BJ (cell line): ENCODE measurements around the gene PBX3. TPM values are rescaled to one million over a fixed set of nuclear protein-coding genes. Genes with fewer than 3 reads are reported as not detected.

Experiments
- CTCF ChIA-PET: fragments of 350-600 bp; formaldehyde crosslinking; extraction: SDS; loops from one replicate; lab custom pipeline; 2021; ENCODE audit warnings: antibody characterized with exemption, inconsistent platforms; lab: Yijun Ruan, JAX
- POLR2A ChIA-PET: fragments of 300-600 bp; sonication (Branson Sonifier 250); formaldehyde crosslinking; extraction: SDS; loops from one replicate; lab custom pipeline; 2021; ENCODE audit warnings: antibody characterized with exemption; lab: Charles Lee
- DNase-seq: peaks from one replicate; pipeline ENCODE4 v3.0.0-alpha.2; 2011; ENCODE audit warnings: low read depth
- H3K27me3 ChIP-seq: 2 replicates; pipeline ENCODE4 v1.6.0; 2011; ENCODE audit warnings: low read length; ENCODE audit not compliant: control insufficient read depth, insufficient read depth
- H3K36me3 ChIP-seq: 2 replicates; pipeline ENCODE4 v1.5.1; 2011; ENCODE audit warnings: low read length; ENCODE audit not compliant: control insufficient read depth, insufficient read depth
- H3K4me3 ChIP-seq: 2 replicates; pipeline ENCODE4 v1.5.1; 2011; ENCODE audit warnings: low read depth, mild to moderate bottlenecking, control low read depth, low read length
- polyA plus RNA-seq: library from polyadenylated mRNA; depleted of rRNA; stranded (reverse); fragments of >200 nt; gene quantifications from 2 replicates; pipeline ENCODE4 v1.2.3, GENCODE V29; 2011
- TF ChIP-seq, protein P1 (sequence below): IDR thresholded peaks from 2 replicates; pipeline ENCODE4 v1.5.1; 2011; ENCODE audit warnings: low read depth, mild to moderate bottlenecking, control low read depth, inconsistent platforms, low read length, moderate library complexity; ENCODE audit not compliant: insufficient read depth

Gene PBX3
- polyA plus RNA-seq, 1 experiment, result 27.9 TPM

DNA sequence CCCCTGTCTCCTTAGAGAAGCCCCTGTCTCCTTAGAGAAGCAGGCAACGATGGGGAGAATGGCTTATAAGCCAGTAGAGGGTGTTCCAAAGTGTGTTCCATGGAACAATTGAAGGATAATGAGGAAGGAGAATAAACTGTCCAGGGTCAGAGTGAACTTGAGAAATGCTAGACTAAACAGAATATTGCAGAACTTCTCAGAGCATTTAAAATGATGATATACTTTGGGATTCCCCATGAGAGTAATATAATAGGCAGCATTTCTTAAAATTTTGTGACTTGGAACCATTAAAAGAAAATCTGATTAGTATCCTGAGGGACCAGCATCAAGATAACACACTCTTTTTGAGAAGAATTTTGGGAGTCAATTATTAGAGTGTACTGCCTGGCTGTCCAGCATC lies 116.8 kb downstream of the PBX3 start:
- Histone ChIP-seq H3K36me3 (no peaks in the 10 kb centered on the region), H3K4me3 (no peak overlapping the region), H3K27me3 (no peaks in the 10 kb centered on the region)
- ChIA-PET CTCF (no interaction called here), POLR2A (no interaction called here)
- no peak for DNase-seq
- TF ChIP-seq, protein P1, sequence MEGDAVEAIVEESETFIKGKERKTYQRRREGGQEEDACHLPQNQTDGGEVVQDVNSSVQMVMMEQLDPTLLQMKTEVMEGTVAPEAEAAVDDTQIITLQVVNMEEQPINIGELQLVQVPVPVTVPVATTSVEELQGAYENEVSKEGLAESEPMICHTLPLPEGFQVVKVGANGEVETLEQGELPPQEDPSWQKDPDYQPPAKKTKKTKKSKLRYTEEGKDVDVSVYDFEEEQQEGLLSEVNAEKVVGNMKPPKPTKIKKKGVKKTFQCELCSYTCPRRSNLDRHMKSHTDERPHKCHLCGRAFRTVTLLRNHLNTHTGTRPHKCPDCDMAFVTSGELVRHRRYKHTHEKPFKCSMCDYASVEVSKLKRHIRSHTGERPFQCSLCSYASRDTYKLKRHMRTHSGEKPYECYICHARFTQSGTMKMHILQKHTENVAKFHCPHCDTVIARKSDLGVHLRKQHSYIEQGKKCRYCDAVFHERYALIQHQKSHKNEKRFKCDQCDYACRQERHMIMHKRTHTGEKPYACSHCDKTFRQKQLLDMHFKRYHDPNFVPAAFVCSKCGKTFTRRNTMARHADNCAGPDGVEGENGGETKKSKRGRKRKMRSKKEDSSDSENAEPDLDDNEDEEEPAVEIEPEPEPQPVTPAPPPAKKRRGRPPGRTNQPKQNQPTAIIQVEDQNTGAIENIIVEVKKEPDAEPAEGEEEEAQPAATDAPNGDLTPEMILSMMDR, result no peak

DNA sequence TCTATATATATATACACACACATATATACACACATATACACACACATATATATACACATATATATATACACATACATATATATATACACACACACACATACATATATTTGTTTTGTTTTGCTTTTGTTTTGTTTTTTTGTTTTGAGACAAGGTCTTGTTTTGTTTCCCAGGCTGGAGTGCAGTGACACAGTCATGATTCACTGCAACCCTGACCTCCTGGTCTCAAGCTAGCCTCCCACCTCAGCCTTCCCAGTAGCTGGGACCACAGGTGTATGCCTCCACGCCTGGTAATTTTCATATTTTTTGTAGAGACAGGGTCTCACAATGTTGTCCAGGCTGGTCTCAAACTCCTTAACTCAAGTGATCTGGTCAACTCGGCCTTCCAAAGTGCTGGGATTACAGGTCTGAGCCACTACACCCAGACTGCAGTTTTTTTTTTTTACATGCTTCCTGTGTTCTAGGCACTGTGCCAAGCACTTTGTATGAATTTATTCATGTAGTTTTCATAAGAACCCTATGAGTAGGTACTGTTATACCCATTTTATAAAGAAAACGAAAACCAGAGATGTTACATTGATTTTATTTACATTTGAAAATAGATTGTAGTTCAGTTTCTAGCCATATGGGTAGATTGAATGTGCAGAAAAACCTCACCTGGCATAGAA lies 120.7 kb downstream of the PBX3 start:
- TF ChIP-seq, protein P1, result no peak
- no peak for DNase-seq
- H3K36me3 ChIP-seq, result no peaks in the 10 kb centered on the region
- H3K27me3 ChIP-seq, result no peaks in the 10 kb centered on the region
- ChIA-PET CTCF (no interaction called here), POLR2A (no interaction called here)
- no peak overlapping the region for H3K4me3 ChIP-seq

DNA sequence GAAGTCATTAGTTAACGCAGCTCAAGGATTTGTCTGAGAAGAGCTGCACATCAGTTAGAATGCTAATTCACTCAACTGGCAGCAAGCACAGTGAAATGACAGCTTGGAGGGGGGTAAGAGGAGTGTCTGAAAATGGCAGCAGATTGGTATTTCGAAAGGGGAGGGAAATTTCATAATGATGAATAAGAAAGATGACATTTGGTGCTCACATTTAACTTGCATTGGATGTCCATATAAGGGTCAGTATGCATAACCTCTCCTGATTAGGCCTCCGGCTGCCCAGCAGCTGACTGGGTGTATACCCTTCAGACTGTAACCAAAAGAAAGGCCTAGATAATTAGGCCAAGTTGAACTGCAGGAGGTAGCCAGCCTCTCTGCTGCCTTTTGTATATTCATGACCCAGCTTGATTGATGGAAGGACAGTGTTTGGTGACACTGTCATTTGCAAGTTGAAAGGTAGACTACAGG lies 131.0 kb downstream of the PBX3 start:
- CTCF ChIA-PET, result interaction anchor here (1.0 kb wide), 1 partner anchor 8 kb away, joined by 3 read pairs; no protein-coding TSS in a partner anchor
- Histone ChIP-seq H3K36me3 (no peaks in the 10 kb centered on the region), H3K27me3 (no peaks in the 10 kb centered on the region), H3K4me3 (no peak overlapping the region)
- DNase-seq, result no peak
- TF ChIP-seq, protein P1, result no peak
- POLR2A ChIA-PET, result no interaction called here

DNA sequence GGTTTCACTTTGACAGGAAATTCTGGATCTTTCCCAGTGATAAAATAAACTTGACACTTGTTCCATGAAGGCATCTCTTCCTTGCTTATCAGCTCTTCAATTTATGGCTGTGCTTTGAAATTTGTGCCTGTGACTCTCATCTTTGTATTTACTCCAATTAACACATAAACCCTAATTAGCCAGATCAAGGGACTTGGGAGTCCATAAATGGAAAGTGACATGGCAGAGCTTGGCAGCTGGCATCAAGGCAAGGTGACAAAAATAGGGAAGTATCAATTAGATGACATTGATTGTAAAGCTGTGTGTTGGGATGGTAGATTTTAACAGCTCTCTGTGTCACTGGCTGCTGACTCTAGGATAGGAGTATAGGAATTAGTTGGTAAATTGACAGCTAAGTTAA lies 133.9 kb downstream of the PBX3 start:
- Histone ChIP-seq H3K4me3 (no peak overlapping the region), H3K27me3 (no peaks in the 10 kb centered on the region), H3K36me3 (no peaks in the 10 kb centered on the region)
- CTCF ChIA-PET, result no interaction called here
- no peak for DNase-seq
- POLR2A ChIA-PET, result no interaction called here
- TF ChIP-seq, protein P1, result no peak

DNA sequence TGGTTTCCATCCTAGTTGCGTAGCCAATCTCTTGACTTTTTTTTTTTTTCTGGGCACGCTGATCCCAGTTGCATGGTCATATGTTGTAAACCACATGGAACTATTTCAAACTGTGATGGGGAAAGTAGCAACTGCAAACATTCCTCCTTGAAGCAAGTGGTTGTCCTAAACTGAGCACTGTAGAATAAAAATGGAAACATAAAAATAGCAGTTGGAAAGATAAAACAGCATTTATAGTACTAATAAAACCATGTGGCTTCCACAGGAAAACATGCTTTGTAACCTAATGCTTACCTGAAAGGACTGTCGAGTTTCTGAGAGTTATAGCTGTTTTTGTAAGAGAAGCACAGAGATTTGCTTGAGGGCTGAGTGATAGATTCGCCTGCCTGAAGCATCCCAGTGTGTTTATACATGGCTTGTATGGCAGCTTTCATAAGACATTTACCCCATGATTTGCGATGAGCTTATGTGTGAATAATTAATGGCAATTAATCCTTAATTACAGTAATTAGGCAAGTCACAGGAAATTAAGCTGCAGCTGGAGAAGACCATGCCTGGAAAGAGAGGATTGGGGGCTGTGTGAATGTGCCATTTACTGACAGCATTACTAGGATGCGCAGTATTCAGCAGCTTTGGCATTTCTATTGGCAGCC lies 136.5 kb downstream of the PBX3 start:
- TF ChIP-seq, protein P1, result no peak

More for the DNA sequence above, 136.5 kb downstream of the PBX3 start:
- ChIA-PET CTCF (no interaction called here), POLR2A (no interaction called here)
- Histone ChIP-seq H3K36me3 (no peaks in the 10 kb centered on the region), H3K4me3 (no peak overlapping the region), H3K27me3 (no peaks in the 10 kb centered on the region)
- no peak for DNase-seq
